NCI-H774 (cell line): ENCODE data around the gene NR3C1.

ENCODE experiments used
- DNase-seq: peaks from one replicate; lab custom pipeline; 2025; lab: John Stamatoyannopoulos, UW

The NR3C1 gene

DNA sequence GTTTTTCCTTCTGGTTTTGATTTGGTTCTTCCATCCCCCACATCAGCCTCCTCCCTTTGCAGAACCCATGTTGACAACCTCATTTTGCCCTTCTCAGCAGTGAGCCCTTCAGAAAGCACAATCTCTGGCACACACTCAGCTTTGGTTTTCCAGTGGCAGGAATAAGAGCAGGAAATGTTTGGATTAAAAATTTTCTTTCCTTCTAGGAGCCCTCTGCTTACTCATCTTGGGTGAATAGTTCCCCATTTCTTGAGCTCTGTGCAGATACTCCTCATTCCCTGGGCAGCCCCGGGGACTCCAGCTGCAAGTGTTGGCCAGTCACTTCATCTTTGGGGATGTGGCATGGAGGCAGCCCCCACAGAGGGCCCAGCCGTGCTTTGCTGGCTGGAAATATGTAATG lies 170.5 kb downstream of the NR3C1 start:
- no peak for DNase-seq

DNA sequence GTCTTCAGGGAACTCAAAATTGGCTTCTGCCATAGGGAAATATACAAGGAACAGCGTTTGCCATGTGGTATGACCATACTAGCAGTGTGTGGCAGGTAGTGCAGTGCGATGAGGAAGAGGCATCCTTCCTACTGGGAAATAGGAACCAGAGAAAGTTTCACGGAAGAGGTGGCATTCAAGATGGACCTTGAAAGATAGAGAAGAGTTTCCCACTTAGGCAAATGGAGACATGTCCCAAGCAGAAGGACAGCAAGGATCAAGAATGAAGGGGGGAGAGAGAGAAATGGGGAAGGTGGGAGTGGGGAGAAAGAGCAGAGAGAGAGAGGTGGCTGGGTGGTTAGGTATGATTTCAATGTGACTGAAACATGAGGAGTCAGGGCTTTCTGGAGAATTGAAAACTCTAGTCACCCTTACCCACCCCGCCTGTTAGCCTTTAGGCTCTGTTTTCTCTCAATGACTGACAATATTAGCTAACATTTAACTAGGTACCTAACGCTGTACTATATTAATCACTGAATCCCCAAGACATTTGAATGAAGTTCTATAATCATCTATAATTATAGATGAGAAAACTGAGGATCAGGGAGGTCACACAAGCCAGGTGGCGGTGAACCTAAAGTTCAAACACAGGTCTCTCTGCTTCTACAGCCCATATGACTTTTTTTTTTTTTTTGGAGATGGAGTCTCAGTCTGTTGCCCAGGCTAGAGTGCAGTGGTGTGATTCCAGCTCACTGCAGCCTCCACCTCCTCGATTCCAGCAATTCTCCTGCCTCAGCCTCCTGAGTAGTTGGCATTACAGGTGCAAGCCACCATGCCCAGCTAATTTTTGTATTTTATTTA lies 171.3 kb downstream of the NR3C1 start:
- no peak for DNase-seq

DNA sequence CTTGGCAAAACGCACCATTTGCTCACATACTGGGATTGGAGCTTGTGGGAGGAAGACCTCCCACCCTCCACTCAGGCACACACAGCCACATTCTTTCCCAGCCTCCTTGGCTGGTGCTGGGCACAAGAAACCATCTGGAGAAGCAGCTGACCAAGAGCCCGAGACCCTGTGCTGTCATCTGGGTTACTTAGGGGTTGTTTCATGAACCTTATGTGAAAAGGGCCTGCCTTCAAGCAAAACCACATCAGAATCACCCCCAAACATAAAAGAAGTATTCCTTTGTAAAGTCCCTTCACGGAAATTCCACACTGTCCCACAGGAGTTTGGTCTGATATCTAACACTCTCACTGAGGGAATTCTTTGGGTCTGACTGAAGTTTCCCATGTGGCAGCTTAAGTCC lies 172.1 kb downstream of the NR3C1 start:
- no peak for DNase-seq

DNA sequence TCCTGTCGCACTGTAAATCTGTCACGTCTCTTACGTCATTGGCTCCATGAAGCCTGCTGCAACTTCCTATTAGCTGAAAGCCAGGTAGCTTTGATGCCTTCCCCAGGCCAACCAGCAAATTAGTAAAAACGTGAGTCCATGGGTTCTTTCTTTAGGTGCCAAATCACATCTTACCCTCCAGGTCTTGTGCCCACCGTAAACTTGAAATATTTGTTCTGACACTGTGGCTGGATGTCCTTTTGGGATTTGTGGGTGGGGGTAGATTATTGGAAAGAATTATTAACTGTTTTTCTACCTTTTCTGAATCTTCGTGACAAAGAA lies 172.8 kb downstream of the NR3C1 start:
- DNase-seq, result no peak

DNA sequence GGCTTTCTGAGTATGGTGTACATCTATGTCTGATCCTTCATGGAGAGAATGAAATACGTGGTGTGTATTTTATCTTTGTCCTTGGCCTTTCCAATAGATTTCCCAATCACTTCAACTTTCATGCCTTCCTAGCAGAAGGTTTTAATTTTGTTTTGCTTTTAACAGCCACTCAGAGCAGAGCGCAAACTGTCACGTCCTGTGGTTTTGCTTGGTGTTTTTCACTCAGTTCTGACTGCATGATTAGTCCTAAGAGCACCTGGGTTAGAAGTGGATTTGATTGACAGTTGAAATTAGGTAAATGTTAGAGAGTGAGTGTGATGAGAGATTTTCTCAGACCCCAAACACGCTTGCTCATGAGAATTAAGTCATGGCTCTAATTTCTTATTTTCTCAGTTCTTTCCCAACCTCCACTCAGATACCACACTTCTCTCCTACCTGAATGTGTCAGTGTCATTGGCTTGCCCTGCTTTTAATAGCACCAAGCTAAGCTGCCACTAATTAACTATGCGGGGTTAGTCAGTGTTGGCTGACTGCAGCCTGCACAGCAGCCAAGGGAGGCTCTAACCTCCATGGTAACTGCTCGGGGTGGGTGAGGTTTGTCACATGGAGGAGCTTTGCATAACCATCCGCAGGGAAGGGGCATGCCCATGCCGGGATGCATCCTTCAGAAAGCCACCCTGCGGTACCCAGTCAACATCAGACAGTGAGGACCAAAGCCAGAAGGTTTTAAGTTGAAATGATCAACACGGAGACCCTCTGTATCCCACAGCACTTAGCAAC lies 173.4 kb downstream of the NR3C1 start:
- no peak for DNase-seq

DNA sequence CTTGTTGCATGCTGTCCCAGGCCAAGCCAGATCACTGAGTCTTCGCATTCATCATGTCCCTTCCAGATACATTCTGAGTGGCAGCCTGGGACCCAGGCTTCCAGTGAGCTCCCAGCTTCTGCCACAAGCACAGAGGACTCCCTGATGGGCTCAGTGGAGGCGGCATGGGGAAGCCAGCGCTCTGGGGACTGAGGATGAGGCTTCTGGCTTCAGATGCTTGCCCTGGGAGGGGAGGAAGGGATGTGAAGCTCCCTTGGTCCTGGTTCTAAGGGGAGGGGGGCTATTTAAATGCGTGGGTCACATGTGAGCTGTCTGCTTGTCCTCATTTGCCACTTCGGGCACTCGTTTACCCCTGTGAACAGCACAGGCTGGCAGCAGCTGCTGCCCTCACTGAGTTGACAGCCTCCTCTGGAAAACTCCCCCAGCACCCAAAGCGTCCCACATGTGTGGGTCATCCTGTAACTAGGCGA lies 174.0 kb downstream of the NR3C1 start:
- DNase-seq, result no peak

DNA sequence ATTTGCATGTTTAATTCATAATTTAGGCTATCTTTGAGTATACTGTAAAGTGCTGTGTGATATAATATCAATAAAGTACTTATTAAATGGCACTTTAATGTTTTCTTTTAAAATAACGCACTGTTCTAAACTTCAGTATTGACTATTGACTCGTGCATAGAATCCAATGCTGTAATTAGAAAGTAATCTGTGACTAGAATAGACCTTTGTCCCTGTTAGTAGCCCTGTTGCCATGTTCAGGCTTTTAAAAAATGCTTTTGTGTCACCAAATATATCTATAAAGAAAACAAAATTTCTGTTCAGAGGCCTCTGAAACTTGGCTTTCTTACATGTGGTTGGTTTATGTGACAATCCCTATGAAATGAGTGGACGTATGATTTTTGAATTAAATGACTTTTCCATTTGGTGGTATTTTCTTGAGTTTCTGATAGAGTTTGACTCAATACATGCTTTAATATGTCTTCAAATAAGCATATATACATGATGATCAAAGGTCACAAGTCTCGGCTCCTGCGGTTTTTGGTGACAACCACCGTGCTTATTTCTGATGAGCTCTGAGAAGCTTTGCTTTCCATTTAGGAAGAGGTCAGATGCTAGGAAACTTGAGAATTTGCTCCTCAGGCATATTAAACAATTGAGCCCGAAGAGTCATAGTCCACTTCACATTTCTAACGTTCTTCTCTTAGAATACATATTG lies 174.7 kb downstream of the NR3C1 start:
- no peak for DNase-seq
